Measurements from ENCODE around the gene UNC13A.

- TF ChIP-seq CTCF (IDR thresholded peaks at IDR 0.05; ENCODE audit: insufficient read depth, low read depth, low read length) (no peak), EZH2 (IDR thresholded peaks at IDR 0.05; ENCODE audit: insufficient read depth, low read length) (no peak)
Measured at GRCh38 chr19:17582613-17583012, 105.5 kb downstream of the UNC13A start.
